ENCODE results near the gene CCDC27.

CCDC27 gene

DNA sequence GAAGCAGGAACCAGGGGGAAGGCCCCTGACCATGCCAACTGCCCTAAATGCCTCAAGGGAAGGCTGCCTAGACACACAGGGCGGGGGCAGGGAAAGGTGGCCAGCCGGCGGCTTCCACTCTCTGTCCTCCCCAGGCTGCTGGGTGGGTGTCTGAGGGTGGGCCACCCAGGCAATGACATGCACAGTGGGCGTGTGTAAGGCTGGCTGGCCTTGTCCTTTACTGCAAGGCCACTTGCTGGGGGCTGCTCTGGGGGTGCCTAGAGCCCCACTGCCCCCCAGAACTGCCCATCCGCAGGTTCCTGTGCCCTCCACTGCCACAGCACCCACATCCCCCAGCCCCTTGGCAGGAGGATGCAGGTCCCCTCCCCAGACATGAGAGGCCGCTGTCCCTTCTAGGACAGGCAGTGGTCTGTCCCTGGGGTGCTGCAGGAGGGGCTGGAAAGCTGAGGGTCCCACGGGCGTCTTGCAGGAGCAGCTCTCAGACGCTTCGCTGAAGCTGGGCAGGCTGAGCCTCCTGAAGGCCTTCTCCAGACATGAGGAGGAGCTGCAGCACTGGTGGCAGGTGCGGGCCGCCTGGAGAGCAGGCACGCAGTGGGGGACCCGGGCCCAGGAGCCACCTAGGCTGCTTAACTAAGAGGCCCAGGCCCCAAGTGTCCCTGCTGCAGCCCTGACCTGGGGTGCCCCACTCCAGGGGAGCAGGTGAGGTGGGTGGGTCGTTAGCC is 10.1 kb downstream of the CCDC27 start:
- no peak for DNase-seq

- DNase-seq, result no peak
These were observed 10.6 kb downstream of the CCDC27 start for GRCh38 chr1:3762873-3763228.

DNA sequence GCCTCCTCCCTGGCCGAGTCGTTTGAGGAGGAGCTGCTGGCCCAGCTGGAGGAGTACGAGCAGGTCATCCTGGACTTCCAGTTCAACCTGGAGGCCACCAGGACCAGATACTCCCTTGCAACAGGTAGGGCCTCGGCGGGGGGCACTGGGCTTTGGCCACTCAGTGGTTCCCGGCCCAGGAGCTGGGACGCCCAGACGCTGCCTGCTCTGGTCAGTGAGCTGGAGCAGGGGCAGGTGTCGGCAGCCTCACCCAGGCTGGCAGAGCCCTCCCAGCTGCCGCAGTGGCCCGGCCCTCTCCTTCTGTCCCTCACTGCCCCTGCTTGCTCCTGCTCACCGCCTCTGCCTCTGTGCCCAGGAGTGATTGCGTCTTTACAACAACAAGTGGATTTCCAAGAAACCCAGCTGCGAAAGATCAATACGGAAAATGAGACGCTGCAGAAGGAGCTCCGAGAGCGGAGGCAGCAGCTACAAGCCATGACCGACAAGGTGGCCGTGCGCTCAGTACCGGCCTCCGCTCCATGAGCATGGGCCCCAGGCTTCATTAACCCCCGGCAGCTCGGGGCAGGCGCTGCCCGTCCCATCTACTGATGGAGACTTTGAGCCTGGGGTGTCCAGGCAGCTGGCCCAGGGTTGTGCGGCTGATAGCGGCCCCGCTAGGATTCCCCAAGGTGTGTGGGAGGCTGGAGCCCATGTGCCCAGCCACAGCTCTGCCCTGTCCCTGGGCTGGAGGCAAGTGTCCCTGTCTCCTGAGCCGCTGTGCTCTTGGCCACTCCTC is 11.3 kb downstream of the CCDC27 start:
- DNase-seq, result no peak

- no peak for DNase-seq
These were observed 15.2 kb downstream of the CCDC27 start for GRCh38 chr1:3767328-3767925.

- DNase-seq, result no peak
These were observed 16.7 kb downstream of the CCDC27 start for GRCh38 chr1:3768811-3769390.

- DNase-seq, result no peak
These were observed 18.0 kb downstream of the CCDC27 start for GRCh38 chr1:3770047-3770765.

GRCh38 chr1:3771108-3772026 is 19.1 kb downstream of the CCDC27 start:
- no peak for DNase-seq

GRCh38 chr1:3772027-3772714 is 19.9 kb downstream of the CCDC27 start:
- DNase-seq, result peak; percentile 59

- DNase-seq, result no peak
These were observed 20.7 kb downstream of the CCDC27 start, which contains the start of gene SMIM1 for GRCh38 chr1:3772715-3773571. Gene SMIM1, plus strand, starts transcription at chr1:3772749. Its CDS starts 2,625 bp downstream, at chr1:3775374.

DNA sequence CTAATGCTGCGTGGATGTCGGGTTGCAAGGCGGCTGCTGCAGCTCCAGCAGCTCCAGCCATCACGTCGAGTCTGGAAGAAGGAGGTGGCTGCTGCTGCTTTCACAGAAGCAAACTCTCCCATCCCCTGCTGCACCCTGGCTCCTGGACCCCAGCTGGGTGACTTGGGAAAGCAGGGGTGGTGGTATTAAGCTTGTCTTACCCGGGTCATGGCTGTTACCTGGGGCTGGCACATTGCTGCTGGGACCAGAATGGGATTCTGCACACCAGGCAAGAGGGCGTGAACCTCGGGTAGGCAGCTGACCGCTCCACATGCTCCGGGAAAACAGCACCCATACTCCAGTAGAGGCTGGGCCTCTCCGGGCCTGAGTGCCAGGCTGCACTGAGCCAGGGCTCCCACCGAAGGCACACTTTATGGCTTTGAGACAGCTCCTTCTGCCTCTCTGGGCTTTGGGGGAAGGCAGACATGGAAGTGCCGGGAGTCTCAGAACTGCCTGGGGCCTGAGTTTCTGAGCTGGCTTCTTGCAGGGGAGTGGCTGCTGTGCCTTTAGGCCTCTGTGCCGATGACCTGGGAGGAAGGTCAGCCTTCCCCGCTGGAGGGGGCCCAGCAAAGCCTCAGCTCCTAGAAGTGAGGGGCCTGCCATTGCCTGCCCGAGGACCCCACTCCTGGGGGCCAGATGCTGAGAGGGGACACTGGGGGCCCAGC is 21.5 kb downstream of the CCDC27 start:
- DNase-seq, result no peak

DNA sequence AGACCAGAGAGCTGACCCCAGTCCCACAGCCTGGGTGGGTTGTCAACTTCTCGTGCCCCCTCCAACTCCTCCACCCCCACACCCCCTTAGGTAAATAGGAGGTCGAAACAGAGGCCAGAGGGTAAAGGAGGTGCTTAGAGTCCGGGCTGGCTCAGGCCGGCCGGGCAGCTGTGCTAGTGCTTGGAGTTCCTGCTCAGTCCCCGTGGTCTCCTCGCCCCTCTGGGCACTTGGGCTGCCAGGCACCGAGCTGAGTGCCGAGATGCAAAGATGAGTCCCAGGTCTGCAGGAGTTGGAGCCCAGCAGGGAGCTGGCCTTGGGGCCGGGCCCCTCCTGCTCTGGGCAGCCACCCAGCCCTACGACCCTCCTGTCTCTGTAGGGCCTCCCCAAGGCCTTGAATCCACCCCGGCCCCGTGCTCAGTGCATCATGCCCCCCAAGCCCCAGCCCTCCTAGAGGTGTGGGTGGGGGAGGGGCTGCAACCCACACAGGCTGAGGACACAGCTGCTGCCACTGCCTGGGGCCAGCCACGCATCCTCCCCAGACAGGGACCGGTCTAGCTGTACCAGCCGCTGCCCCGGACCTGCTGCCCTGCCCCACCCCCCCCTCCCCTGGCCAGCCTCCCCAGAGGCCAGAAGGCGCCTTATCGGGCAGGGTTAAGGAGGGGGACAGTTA is 22.2 kb downstream of the CCDC27 start:
- no peak for DNase-seq

DNA sequence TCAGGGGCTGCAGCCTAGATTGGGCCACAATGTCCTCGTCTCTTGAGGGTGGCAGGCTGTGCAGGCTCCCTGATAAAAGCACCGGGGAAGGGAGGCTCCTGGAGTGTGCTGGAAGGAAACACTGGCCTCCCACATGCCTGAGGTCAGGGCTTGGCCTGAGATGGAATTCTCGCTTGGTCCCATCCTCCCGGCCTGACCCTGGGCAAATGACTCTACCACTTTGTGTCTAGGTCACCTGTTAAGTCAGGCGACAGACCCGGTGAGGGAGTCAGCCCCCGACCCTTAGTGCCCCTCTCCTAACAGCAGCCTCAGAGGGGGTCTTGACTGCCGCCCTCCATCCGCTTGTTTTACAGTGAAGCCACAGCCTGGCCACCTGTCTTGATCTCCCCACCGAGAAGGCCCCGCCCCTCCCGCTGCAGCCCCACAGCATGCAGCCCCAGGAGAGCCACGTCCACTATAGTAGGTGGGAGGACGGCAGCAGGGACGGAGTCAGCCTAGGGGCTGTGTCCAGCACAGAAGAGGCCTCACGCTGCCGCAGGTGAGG is 22.8 kb downstream of the CCDC27 start:
- DNase-seq, result no peak

GRCh38 chr1:3775490-3776230 is 23.4 kb downstream of the CCDC27 start:
- peak; percentile 58 for DNase-seq

- peak; percentile 27 for DNase-seq
These were observed 24.1 kb downstream of the CCDC27 start for GRCh38 chr1:3776231-3776961.

- DNase-seq, result no peak
These were observed 24.9 kb downstream of the CCDC27 start for GRCh38 chr1:3777078-3777547.

- DNase-seq, result no peak
These were observed 25.7 kb downstream of the CCDC27 start for GRCh38 chr1:3777647-3778589.

Data from NCI-H510A (cell line).